Measurements from ENCODE around the gene ABCG8.

Gene ABCG8

GRCh38 chr2:43842866-43843226 lies 4.1 kb downstream of the ABCG8 start:
- in situ Hi-C loops (cut with HindIII; ENCODE audit: low sequenced_read_pairs) = no loop called here
- TF ChIP-seq CTCF (IDR thresholded peaks at IDR 0.05; ENCODE audit: low read depth, low read length, missing control alignments) = no peak

GRCh38 chr2:43845181-43845580 lies 6.4 kb downstream of the ABCG8 start:
- no peak for DNase-seq (ENCODE audit: low read depth)
- in situ Hi-C loops (cut with HindIII; ENCODE audit: low sequenced_read_pairs) = no loop called here
- H3K4me3 ChIP-seq (ENCODE audit: low read depth, low read length) = no peak overlapping the region

More at GRCh38 chr2:43842866-43843226, 4.1 kb downstream of the ABCG8 start:
- no peak overlapping the region for H3K4me3 ChIP-seq (ENCODE audit: low read depth, low read length)
- DNase-seq (ENCODE audit: low read depth) = no peak

GRCh38 chr2:43846140-43846793 lies 7.5 kb downstream of the ABCG8 start:
- TF ChIP-seq CTCF (IDR thresholded peaks at IDR 0.05; ENCODE audit: low read depth, low read length, missing control alignments) = no peak
- no peak for DNase-seq (ENCODE audit: low read depth)
- H3K4me3 ChIP-seq (ENCODE audit: low read depth, low read length) = no peak overlapping the region
- in situ Hi-C loops (cut with HindIII; ENCODE audit: low sequenced_read_pairs) = no loop called here

More at GRCh38 chr2:43845181-43845580, 6.4 kb downstream of the ABCG8 start:
- no peak for TF ChIP-seq CTCF (IDR thresholded peaks at IDR 0.05; ENCODE audit: low read depth, low read length, missing control alignments)

- in situ Hi-C loops (cut with HindIII; ENCODE audit: low sequenced_read_pairs) = no loop called here
- H3K4me3 ChIP-seq (ENCODE audit: low read depth, low read length) = no peak overlapping the region
- DNase-seq (ENCODE audit: low read depth) = no peak
- TF ChIP-seq CTCF (IDR thresholded peaks at IDR 0.05; ENCODE audit: low read depth, low read length, missing control alignments) = no peak
These were observed 9.4 kb downstream of the ABCG8 start for GRCh38 chr2:43848214-43848613.

GRCh38 chr2:43851011-43851980 lies 12.5 kb downstream of the ABCG8 start:
- no peak overlapping the region for H3K4me3 ChIP-seq (ENCODE audit: low read depth, low read length)
- no peak for DNase-seq (ENCODE audit: low read depth)
- in situ Hi-C loops (cut with HindIII; ENCODE audit: low sequenced_read_pairs) = no loop called here
- TF ChIP-seq CTCF (IDR thresholded peaks at IDR 0.05; ENCODE audit: low read depth, low read length, missing control alignments) = no peak

- no peak for TF ChIP-seq CTCF (IDR thresholded peaks at IDR 0.05; ENCODE audit: low read depth, low read length, missing control alignments)
- in situ Hi-C loops (cut with HindIII; ENCODE audit: low sequenced_read_pairs) = no loop called here
- no peak for DNase-seq (ENCODE audit: low read depth)
- H3K4me3 ChIP-seq (ENCODE audit: low read depth, low read length) = no peak overlapping the region
These were observed 13.5 kb downstream of the ABCG8 start for GRCh38 chr2:43852196-43852730.

All from astrocyte of the cerebellum (primary cell).